Measurements from ENCODE around the gene COQ10A.

The COQ10A gene

DNA sequence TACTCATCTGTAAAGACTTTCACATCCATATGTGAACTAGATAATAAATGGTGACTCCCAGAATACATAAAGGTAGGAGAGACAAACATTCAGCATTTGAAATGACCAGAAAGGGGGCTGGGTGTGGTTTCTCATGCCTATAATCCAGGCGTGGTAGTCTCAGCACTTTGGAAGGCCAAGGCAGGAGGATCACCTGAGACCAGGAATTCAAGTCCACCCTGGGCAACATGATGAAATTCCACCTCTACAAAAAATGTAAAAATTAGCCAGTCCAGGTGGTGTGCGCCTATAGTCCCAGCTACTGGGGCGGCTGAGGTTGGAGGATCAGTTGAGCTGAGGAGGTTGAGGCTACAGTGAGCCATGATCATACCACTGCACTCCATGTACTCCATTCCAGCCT lies 37.5 kb downstream of the COQ10A start:
- POLR2A ChIA-PET = no interaction called here
- CTCF ChIA-PET = interaction anchor here (1.0 to 1.5 kb wide), 2 partner anchors 9 to 98 kb away, joined by 3 to 4 read pairs; no protein-coding TSS in a partner anchor
- no peak for DNase-seq (ENCODE audit: extremely low spot score)
- TF ChIP-seq, protein P1, sequence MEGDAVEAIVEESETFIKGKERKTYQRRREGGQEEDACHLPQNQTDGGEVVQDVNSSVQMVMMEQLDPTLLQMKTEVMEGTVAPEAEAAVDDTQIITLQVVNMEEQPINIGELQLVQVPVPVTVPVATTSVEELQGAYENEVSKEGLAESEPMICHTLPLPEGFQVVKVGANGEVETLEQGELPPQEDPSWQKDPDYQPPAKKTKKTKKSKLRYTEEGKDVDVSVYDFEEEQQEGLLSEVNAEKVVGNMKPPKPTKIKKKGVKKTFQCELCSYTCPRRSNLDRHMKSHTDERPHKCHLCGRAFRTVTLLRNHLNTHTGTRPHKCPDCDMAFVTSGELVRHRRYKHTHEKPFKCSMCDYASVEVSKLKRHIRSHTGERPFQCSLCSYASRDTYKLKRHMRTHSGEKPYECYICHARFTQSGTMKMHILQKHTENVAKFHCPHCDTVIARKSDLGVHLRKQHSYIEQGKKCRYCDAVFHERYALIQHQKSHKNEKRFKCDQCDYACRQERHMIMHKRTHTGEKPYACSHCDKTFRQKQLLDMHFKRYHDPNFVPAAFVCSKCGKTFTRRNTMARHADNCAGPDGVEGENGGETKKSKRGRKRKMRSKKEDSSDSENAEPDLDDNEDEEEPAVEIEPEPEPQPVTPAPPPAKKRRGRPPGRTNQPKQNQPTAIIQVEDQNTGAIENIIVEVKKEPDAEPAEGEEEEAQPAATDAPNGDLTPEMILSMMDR (IDR thresholded peaks at IDR 0.05; ENCODE audit: control extremely low read depth, extremely low read depth, low read depth, missing control alignments) = no peak

DNA sequence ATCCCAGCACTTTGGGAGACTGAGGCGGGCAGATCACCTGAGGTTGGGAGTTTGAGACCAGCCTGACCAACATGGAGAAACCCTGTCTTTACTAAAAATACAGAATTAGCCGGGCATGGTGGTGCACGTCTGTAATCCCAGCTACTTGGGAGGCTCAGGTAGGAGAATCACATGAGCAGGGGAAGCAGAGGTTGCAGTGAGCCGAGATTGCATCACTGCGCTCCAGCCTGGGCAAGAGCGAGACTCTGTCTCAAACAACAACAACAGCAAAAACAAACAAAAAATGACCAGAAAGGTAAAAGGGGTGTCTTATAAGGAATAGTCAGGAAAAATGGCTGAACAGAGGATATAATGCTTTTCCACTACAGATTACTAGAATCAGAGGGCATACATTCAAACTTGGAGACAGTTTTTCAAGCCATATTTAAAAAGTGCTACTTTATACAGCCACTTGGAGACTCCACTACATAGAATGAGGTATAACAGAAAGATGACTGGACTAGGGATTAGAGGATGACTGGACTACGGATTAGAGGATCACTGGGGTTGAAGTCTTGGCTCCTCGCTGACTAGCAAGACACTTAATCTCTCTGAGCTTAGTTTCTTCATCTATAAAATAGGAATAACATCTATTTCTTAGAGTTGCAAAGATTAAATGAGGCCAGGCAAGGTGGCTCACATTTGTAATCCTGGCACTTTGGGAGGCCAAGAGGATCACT lies 38.3 kb downstream of the COQ10A start:
- CTCF ChIA-PET = interaction anchor here (1.0 to 1.5 kb wide), 2 partner anchors 8 to 99 kb away, joined by 3 to 4 read pairs; no protein-coding TSS in a partner anchor
- POLR2A ChIA-PET = no interaction called here

DNA sequence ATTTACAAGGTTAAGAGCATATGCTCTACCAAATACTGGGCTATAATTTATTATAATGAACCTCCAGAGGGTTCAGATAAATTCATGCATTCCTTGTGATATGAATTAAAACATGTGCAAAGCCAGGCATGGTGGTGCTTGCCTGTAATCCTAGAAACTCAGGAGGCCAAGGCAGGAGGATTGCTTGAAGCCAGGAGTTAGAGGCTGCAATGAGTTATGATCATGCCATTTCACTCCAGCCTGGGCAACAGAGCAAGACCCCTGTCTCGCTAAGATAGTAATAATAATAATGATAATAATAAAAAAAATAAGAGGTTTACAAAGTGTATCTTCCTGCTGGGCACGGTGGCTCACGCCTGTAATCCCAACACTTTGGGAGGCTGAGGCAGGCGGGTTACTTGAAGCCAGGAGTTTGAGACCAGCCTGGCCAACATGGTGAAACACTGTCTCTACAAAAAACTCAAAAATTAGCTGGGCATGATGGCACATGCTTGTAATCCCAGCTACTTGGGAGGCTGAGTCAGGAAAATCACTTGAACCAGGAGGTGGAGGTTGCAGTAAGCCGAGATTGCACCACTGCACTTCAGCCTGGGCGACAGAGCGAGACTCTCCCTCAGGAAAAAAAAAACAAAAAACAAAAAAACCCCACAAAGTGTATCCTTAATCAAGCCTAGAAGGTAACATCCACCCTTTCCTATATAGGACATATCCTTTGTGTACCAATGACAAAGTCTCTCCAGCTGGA lies 40.7 kb downstream of the COQ10A start:
- TF ChIP-seq, protein P1 (IDR thresholded peaks at IDR 0.05; ENCODE audit: control extremely low read depth, extremely low read depth, low read depth, missing control alignments) = no peak
- POLR2A ChIA-PET = interaction anchor here (1.4 kb wide), 1 partner anchor 53 kb away, joined by 5 read pairs; the partner anchor contains the start of gene STAT2
- CTCF ChIA-PET = interaction anchor here (0.7 to 1.2 kb wide), 2 partner anchors 20 to 206 kb away, joined by 3 to 4 read pairs; no protein-coding TSS in a partner anchor
- DNase-seq (ENCODE audit: extremely low spot score) = no peak

More for the DNA sequence above, 38.3 kb downstream of the COQ10A start:
- TF ChIP-seq, protein P1 (IDR thresholded peaks at IDR 0.05; ENCODE audit: control extremely low read depth, extremely low read depth, low read depth, missing control alignments) = no peak
- no peak for DNase-seq (ENCODE audit: extremely low spot score)

DNA sequence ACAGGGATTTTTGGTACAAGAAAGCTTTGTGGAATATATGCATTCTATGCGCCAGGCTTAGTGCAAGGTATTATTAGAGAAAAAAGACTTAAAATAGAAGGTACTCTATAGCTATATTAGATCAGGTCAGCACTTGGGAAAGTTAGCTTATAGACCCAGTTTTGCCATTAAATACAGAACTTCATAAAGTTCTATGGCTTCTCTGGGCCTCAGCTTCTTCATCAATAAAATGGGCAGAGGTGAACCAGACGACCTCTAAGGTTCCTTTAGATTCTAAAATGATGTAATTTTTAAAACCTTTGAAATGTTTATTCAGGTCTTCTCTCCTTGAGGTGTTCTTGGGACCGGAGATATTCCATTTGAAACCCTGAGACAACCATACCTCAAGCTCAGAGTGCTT lies 42.0 kb downstream of the COQ10A start:
- TF ChIP-seq, protein P1 (IDR thresholded peaks at IDR 0.05; ENCODE audit: control extremely low read depth, extremely low read depth, low read depth, missing control alignments) = no peak
- no peak for DNase-seq (ENCODE audit: extremely low spot score)
- CTCF ChIA-PET = interaction anchor here (1.0 to 1.2 kb wide), 2 partner anchors 10 to 22 kb away, joined by 3 to 4 read pairs; no protein-coding TSS in a partner anchor
- POLR2A ChIA-PET = no interaction called here

DNA sequence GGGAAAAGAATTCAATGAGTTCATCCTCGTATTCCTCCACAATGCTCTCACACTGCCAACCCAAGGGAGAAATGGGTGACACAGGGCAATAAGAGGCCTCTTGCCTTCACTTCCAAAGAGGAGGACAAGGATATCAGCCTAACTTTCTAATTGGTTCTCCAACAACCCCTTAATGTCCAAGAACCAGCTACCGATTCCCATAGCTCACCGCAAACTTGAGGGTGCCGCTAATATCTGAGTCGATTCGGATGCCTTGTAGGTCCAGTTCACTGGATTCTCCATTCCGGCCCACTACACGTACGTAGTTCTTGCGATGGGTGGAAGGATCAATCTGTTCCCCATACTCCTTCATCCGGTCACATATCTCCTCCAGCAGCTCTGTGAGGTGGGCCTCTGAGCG lies 44.3 kb downstream of the COQ10A start:
- TF ChIP-seq, protein P1 (IDR thresholded peaks at IDR 0.05; ENCODE audit: control extremely low read depth, extremely low read depth, low read depth, missing control alignments) = no peak
- CTCF ChIA-PET = interaction anchor here (0.8 to 1.7 kb wide), 11 partner anchors 12 to 185 kb away, joined by 3 to 6 read pairs (median 4); partner anchors contain the start of genes COQ10A and SMARCC2
- POLR2A ChIA-PET = interaction anchor here (0.6 kb wide), 1 partner anchor 193 kb away, joined by 3 read pairs; the partner anchor contains the start of gene ZC3H10
- no peak for DNase-seq (ENCODE audit: extremely low spot score)

DNA sequence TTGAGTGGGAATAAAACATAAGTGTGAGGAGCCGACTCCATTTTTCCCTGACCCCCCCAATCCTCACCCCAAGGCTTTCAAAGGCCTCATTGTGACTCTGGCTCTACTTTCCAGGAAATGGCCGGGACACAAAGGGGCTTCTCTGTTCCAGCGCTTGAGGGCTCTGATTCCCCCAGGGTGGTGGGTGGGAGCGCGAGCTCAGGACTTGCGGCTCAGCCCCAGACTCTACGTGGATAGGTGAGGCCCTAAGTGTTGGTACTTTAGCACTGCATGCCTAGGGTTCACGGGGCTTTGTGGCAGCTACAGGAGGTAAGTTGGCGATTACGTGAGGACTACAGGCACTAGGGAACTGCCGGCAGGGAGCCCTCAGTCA lies 48.5 kb downstream of the COQ10A start:
- POLR2A ChIA-PET = interaction anchor here (0.6 to 2.4 kb wide), 7 partner anchors 15 to 57 kb away, joined by 3 to 8 read pairs (median 4); partner anchors contain the start of genes ANKRD52, PAN2 and STAT2
- no peak for DNase-seq (ENCODE audit: extremely low spot score)
- TF ChIP-seq, protein P1 (IDR thresholded peaks at IDR 0.05; ENCODE audit: control extremely low read depth, extremely low read depth, low read depth, missing control alignments) = no peak
- CTCF ChIA-PET = interaction anchor here (0.9 to 3.6 kb wide), 5 partner anchors 14 to 148 kb away, joined by 3 to 25 read pairs (median 10); partner anchors contain the start of genes RNF41 and STAT2

Measured in GM10248 (cell line).